Measurements from ENCODE around the gene MAN1A2.
A peak's percentile ranks its signal among the peaks of the same experiment; 100 is the strongest.
"Not testable (repeated sequence)": the region's sequence is repeated elsewhere in the genome, so short reads cannot be mapped to it uniquely, and the experiment has no call there.

Gene MAN1A2

DNA sequence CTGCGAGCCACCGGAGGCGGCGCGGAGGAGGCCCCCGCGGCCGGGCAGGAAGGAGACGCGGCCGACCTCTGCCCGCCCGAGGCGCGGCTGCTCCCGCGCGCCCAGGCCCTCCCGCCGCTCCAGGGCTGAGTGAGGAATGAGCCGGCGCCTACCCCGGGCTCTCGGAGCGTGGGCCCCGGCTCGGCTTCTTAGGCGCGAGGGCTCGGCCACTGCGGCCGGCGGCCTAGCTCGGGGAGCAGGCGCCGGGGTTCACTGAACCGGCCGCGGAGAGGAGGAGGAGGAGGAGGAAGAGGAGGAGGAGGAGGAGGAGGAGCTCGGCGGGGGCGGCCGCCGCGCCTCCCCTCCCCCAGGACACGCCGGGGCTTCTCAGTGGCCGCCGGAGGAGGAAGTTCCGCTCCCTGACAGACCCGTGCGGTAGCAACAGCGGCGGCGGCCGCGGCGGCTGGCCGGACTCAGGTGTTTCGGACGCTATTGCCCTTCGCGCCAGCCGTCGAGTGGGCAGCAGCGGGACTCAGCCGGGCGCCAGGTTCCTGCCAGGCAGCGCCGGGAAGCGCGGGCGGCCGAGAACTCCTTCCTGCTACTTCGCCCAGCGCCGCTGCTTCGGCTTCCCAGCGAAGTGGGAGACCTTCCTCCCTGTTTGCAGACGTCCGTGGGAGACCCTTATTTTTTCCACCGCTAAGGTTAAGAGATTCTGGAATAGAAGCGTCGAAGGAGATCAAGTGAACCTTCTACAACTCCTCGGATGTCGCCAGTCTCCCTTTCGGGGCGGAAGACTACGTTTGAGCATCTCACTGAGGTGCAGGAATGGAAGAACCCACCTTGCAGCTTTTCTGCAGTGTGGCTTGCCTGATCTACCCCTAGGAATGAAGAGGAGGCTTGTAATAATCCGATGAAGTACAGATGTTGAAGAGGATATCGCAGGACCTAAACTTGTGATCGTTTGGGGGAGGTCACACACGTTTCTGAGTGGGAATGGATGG, at the start of gene MAN1A2:
MAN1A2 (plus strand) TSS at position 404 of the 980 bp plus-strand sequence. CDS start 735 bp downstream, outside the sequence.
- DNase-seq, result peak; percentile 89

DNA sequence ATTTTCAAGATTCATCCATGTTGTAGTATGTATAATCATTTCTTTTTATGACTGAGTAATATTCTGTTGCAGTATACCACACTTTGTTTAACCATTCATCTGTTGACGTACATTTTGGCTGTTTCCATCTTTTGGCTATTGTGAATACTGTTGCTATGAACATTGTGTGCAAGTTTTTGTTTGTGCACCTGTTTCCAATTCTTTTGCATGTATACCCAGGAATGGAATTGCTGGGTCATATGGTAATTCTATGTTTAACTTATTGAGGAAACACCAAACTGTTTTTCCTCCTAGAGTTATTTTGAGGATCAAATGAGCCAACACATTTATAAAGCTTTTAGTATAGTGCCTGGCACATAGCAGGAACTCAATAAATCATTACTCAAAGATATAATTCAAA, 49.2 kb upstream of the MAN1A2 start:
- no peak for DNase-seq

DNA sequence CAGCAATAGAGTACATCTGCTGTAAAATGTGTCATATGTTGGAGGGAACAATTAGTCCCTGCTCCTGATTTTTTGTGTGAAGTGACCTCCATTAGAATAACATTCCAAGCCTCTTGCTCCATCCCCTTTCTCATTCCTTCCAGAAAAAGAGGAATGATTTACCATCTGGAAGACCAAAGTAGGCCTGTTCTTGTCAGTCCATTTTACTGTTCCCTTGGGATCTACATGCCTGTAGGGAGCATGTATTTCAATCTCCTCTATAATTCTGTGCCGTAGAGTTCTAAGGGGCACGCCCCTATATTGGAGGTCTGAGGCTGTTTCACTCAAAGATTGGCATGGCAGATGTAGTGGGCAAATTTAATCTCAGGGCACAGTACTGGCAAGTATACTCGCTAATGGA, 48.8 kb upstream of the MAN1A2 start:
- DNase-seq, result peak; percentile 15

DNA sequence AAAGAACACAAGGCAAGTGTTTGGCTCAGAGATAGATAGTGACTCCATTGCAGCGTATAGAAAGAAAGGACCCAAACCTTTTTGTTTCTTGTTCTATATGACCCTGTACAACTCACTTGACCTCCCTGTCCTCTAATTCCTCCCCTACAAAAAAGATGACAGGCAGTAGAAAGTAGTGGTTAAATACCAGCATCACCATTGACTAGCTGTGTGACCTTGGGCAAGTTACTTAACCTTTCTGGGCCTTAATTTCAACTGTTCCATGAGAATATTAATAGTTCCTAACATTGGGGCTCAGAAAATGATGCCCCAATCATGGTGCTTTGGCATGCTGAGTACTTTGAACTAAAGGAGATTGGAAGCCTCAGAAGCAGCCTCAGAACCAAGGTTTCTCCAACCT, 46.7 kb upstream of the MAN1A2 start:
- DNase-seq, result no peak

DNA sequence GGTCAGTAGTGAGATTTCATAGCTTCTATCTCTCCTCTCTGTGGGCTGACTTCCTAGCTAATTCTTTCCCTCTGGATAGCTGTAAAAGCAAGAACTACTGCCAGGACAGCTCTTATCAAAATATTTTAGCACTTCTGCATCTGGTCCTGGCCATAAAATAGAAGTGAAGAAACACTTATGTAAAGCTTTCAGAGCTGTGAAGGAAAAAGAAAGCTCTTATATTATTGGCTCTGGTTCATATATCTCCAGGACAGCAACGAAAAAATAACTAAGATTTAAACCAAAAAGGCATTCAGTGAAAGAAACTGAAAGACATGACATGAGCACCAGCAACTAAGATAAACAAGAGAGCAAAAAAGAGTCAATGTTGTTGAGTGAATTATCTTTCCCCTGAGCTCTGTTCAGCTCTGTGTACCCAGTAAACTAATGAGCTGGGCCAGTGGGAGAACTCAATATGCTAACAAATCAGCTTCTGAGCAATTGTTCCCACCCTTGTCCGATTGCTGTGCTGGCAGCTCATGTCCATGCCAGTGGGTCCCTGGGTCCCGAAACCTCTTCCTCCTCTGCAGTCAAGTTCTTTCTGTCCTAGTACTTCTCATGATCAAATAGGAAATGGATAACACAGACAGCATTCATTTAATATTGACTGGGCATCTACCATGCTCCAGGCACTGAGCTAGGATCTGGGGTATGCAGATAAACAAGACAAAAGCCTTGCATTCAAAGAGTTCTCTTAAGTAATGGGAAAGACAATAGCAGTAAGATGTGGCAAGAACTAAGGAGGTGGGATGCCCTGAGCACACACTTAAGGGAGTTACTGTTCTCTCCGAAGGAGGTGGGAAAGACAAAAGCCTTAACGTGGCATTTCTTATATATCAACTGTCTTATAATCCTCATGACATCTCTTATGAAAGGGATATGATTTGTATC, 45.3 kb upstream of the MAN1A2 start:
- no peak for DNase-seq

DNA sequence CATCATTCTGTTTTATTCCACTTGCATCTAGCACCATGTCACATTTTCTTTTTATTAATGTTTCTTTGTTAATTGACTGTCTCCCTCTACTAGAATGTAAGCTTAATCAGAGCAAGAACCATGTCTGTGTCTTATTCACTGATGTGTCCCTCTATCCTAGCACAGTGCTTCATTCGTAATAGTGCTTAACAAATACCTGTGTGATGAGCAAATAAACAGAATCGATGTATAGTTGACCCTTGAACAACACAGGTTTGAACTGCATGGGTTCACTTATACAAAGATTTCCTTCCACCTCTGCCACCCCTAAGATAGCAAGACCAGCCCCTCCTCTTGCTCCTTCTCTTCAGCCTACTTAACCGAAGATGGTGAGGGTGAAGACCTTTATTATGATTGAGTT, 42.9 kb upstream of the MAN1A2 start:
- DNase-seq, result no peak

DNA sequence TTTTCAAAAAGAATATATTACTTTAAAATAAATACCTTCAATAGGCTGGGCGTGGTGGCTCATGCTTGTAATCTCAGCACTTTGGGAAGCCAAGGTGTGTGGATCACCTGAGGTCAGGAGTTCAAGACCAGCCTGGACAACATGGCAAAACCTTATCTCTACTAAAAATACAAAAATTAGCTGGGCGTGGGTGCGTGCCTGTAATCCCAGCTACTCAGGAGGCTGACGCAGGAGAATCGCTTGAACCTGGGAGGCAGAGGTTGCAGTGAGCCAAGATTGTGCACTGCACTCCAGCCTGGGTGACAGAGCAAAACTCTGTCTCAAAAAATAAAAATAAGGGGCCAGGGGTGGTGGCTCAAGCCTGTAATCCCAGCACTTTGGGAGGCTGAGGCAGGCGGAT, 41.2 kb upstream of the MAN1A2 start:
- not testable (repeated sequence) for DNase-seq

DNA sequence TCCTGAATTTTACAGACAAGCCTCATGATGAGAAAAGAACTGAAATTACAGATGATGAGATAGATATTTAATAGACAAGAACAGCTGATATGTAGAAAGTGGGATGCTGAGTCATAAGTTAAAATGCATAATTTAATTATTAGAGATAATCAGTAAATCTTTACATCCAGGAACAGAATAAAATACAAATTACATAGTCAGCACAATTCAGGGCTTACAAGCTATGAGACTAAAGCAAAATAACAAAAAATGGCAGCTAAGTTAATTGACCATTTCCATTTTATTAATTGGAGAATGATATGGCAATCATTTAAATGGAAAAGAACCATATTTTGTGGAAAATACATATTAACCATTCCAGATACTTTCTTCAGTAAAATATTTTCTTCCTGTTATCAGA, 40.2 kb upstream of the MAN1A2 start:
- DNase-seq, result no peak

DNA sequence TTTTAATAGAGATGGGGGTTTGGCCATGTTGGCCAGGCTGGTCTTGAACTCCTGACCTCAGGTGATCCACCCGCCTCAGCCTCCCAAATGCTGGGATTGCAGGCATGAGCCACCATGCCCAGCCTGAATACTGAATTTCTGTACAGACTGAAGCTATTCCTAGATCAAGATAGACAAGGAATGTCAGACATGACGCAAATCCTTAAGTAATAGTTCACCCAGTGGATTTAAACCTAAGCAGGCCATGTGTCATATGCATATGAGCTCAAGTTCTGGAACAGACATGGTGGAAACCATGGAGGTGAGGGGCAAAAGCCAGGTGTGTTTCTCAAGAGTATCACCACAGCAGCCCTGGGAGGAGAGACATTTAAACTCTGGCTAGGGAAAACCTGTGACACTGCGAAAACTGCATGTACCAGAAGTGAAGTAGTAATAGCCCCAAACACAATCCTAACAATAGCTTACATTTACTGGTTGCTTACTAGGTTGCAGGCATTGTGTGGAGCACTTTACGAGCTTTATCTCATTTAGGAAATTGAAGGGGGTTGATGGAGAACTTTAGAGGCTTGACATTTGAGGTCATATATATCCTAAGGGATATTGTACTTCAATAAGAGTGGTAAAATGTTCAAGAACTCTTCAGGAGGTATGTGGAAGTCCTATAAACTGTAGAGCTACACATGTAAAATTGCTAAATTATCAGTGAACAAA, 31.7 kb upstream of the MAN1A2 start:
- peak; percentile 44 for DNase-seq

DNA sequence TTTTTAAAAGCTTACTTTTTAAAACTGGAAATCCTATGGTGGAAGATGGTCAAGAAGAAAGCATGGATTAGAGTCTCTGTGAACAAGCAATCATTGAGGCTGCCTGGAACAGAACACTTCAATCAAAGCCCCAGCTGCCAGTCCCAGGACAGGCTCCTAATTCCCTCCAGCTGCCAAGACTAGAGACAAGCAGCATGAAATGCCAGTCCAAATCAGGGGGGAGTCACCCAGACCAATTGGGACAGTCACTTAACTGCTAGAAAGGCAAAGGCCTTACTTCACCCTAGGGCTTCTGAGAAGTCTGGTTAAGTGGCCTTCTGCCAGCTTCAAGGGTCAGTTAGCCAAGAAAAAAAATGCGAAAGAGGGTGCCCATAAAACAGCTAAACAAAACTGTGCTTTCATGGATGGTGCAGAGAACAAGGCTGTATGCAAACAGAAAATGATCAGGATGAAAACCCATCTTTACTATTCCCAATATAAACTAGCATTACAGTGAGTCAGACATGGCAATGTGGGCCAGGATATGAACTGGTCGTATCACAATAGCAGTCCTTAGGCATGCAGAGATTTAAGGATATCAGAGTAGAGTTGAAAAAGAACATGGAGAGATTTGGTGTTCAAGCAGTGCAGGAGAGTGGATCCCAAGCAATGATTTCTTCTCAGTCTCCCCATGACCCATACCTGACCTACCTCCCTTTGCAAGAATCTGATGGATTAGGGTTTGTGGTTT, 31.0 kb upstream of the MAN1A2 start:
- DNase-seq, result peak; percentile 64

DNA sequence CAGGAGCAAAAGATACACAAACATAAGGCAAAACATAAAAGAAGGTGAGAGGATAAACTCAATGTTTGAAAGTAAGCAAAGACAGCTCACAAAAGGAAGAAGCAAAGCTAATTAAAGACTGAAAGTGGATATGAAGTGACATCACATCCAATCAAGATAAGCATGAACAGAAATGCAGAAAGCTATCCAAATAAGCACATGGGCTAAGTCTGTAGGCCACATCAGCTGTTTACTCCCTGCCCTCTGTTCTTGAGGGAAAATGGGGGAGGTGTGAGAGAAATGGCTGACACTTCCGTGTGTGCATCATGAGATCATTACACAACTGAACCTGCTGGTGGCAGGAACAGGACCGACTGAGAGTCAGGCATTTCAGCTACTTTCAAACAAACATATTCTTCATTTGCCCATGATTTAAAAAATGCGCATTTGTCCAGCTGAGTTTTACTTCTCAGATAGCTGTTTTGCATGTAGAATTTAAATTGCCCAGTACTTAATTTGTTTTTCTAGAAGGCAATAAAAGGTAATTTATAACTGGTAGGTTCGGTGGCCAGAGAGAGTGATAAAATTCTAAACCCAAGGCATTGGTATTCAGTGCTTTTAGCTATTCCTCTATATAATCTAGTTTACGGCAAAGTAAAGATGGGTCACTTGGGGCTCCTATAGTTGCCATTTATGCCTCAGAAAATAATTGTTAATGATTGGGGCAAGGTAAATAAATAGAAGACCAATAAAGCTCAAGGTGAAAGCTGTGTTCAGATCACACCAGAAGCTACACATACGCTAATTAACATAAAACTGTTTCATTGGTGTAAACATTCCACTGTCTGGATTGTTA, 27.2 kb upstream of the MAN1A2 start:
- peak; percentile 87 for DNase-seq

DNA sequence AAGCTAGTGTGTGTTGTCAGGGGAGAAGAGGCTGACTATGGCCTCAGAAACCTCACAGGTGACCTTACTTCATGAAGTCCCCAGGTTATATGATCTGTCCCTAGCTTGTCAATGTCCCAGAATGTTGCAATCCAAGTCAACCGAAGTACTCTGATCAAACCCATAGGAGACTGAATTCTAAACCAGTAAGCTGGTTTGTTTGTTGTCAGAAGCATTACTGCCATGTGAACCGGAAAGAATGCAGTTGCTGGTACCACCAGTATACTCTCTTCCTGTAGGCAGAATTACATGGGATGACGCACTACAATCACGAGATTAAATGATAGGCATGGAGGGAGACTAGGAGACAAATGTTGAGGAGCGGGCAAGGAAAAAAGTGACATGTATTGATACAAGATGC, 26.1 kb upstream of the MAN1A2 start:
- peak; percentile 56 for DNase-seq

DNA sequence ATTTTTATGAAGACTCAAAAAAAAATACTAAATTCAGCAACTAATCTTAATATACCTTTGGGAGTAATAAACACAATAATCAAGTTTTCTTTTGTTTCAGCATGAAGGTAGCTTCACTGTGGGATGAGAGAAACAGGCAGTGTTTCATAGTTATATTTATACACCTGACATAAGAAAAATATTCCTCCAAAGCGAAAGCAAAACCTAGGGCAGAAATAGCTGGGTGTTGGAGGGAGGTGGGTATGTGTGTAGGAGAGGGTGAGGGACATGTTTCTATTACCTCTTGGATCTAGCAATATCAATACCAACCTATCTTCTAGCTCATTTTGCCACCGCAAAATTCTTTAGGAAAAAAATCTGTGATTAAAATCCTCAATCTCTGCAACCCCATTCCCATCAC, 24.9 kb upstream of the MAN1A2 start:
- no peak for DNase-seq

DNA sequence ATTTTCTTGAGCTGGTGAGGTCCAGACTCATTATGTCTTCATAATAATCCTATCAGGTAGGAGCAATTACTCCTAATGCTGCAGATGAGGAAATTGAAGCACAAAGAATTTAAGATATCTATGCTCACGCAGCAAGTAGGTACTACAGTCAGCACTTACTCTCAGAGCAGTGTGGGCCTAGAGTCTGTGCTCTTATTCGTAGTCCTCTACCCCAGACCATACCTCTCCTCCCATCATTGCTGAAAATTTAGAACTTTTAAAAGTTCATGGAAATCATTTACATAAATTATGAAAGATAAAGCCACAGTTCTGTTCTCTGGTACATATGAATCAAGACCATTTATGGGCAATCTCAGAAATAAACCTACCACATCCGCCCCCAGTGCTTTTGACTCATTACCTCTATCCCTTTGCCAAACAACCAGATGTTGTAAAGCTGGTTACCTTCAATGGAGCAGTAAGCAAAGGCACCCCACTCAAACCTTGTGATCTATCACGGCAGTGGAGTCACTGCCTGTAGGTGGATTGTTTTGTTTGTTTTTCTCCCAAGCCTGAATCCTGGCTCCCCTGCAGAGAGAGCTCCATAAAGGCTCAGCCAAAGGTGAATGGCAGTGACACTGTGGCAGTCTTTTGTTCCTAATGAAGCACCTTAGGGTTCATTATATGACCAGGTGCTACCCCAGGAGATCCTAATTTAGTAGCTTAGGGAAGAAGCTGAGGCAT, 20.9 kb upstream of the MAN1A2 start:
- DNase-seq, result peak; percentile 21

DNA sequence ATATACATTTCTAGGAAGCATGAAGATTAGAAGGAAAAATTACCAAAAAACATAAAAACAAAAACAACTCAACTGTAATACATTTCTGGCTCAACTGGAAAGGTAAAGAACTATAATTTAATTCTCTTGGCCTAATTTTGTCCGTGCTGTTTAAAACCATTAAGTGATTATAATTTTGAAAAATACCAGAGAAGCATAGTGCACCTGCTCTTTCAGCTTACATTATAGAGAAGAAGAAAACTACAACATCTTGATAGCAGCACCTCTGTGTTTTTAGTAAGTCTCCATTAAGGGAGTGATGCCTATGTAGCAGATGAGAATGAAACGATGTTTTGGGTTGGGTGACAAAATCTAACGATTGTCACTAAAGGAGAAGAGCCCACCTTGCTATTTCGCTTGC, 19.3 kb upstream of the MAN1A2 start:
- no peak for DNase-seq

DNA sequence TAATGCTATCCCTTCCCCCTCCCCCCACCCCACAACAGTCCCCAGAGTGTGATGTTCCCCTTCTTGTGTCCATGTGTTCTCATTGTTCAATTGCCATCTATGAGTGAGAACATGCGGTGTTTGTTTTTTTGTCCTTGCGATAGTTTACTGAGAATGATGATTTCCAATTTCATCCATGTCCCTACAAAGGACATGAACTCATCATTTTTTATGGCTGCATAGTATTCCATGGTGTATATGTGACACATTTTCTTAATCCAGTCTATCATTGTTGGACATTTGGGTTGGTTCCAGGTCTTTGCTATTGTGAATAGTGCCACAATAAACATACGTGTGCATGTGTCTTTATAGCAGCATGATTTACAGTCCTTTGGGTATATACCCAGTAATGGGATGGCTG, 14.6 kb upstream of the MAN1A2 start:
- not testable (repeated sequence) for DNase-seq

DNA sequence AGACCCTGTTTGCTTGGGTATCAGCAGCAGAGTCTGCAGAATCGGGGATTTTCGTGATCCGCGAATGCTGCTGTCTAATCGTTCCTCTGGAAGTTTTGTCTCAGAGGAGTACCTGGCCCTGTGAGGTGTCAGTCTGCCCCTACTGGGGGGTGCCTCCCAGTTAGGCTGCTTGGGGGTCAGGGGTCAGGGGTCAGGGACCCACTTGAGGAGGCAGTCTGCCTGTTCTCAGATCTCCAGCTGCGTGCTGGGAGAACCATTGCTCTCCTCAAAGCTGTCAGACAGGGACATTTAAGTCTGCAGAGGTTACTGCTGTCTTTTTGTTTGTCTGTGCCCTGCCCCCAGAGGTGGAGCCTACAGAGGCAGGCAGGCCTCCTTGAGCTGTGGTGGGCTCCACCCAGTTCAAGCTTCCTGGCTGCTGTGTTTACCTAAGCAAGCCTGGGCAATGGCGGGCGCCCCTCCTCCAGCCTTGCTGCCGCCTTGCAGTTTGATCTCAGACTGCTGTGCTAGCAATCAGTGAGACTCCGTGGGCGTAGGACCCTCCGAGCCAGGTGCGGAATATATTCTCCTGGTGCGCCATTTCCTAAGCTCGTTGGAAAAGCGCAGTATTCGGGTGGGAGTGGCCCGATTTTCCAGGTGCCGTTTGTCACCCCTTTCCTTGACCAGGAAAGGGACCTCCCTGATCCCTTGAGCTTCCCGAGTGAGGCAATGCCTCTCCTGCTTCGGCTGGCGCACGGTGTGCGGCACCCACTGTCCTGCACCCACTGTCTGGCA, 9.2 kb upstream of the MAN1A2 start:
- DNase-seq, result not testable (repeated sequence)

DNA sequence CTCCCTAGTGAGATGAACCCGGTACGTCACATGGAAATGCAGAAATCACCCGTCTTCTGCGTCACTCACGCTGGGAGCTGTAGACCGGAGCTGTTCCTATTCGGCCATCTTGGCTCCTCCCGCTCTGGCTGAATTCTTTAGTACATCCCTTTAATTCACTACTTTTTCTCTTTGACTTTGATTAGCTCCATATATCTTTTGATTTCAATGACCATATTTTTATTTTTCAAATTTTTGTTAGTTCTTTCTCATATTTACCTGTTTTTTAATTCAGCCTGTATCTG, 8.7 kb upstream of the MAN1A2 start:
- not testable (repeated sequence) for DNase-seq

DNA sequence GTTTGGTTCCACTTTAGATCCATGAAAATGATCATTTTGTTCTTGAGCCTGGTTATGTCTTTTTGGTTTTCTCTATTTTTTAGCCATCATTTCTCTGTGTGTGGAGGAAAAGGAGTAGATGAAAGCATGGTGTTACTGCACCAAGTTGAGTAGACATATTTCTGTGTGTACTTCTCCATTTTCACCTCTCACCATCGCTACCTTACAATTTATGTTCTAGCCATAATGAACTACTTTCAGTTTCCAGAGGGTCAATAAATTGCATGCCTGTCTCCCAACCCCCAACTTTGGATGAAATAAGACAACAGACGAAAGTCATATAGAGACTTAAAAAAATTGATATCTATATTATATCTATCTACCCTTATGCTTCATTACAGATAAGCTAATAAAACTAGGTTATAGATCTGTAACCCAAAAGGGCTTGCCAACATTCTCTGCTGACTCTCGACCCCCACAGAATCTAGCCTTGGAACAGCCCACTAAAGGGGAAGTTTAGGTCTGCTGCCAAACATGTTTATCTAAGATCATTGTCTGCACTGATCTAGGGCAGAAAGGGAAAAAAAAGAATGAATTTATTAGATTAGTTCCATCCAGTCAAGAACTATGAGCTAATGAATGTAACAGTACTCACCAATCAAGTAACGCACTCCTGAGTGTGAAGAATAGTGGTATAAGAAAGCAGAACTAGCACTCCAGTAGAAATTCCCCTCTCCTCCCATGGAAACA, 7.5 kb upstream of the MAN1A2 start:
- no peak for DNase-seq
